ENCODE data around the gene MED12L.
"Not testable (repeated sequence)": the region's sequence is repeated elsewhere in the genome, so short reads cannot be mapped to it uniquely, and the experiment has no call there.

The MED12L gene

GRCh38 chr3:151384741-151385174 lies 299.3 kb downstream of the MED12L start, which contains the start of gene P2RY12:
Gene P2RY12, minus strand, starts transcription at chr3:151384753. Its CDS starts 45,908 bp downstream, at chr3:151338845.
- no peak for TF ChIP-seq CTCF (IDR thresholded peaks at IDR 0.05; ENCODE audit: low read depth, low read length)
- no peak for DNase-seq
- Histone ChIP-seq H3K27ac (no peak within 1 kb of the TSS), H3K9me3 (ENCODE audit: severe bottlenecking) (no peaks in the 10 kb centered on the region), H3K4me3 (ENCODE audit: low read depth, low read length) (no peak within 1 kb of the TSS), H3K36me3 (no peaks in the 10 kb centered on the region), H3K27me3 (ENCODE audit: insufficient read depth, low read depth, severe bottlenecking) (no peaks in the 10 kb centered on the region)

DNA sequence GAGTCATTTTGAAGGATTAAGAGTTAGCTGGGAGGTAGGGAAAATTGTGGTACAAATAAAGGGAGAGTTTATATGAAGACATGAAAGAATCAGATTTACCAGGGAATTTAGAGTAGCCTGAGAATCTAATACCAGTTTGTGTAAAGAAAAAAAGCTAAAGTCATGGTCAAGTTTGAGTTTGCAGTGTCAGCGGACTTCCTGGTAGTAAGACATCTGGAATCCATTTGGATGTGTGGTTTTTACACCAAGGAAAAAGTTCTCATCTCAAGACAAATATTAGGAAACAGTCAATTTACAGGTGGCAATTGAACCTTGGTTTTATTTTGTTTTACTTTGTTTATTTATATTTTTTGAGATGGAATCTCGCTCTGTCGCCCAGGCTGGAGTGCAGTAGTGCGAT lies 300.6 kb downstream of the MED12L start:
- Histone ChIP-seq H3K36me3 (no peaks in the 10 kb centered on the region), H3K27ac (no peak overlapping the region), H3K27me3 (ENCODE audit: insufficient read depth, low read depth, severe bottlenecking) (no peaks in the 10 kb centered on the region), H3K4me3 (ENCODE audit: low read depth, low read length) (no peak overlapping the region), H3K9me3 (ENCODE audit: severe bottlenecking) (no peaks in the 10 kb centered on the region)
- no peak for TF ChIP-seq CTCF (IDR thresholded peaks at IDR 0.05; ENCODE audit: low read depth, low read length)
- DNase-seq: no peak

GRCh38 chr3:151387432-151387831 lies 302.0 kb downstream of the MED12L start:
- Histone ChIP-seq H3K27ac (no peak overlapping the region), H3K4me3 (ENCODE audit: low read depth, low read length) (no peak overlapping the region), H3K36me3 (no peaks in the 10 kb centered on the region), H3K27me3 (ENCODE audit: insufficient read depth, low read depth, severe bottlenecking) (no peaks in the 10 kb centered on the region), H3K9me3 (ENCODE audit: severe bottlenecking) (no peaks in the 10 kb centered on the region)
- DNase-seq: no peak
- TF ChIP-seq CTCF (IDR thresholded peaks at IDR 0.05; ENCODE audit: low read depth, low read length): no peak

- Histone ChIP-seq H3K36me3 (no peaks in the 10 kb centered on the region), H3K27me3 (ENCODE audit: insufficient read depth, low read depth, severe bottlenecking) (no peaks in the 10 kb centered on the region), H3K9me3 (ENCODE audit: severe bottlenecking) (no peaks in the 10 kb centered on the region), H3K27ac (no peak overlapping the region), H3K4me3 (ENCODE audit: low read depth, low read length) (no peak overlapping the region)
- no peak for DNase-seq
- TF ChIP-seq CTCF (IDR thresholded peaks at IDR 0.05; ENCODE audit: low read depth, low read length): no peak
Observed at GRCh38 chr3:151387842-151388241, 302.4 kb downstream of the MED12L start.

DNA sequence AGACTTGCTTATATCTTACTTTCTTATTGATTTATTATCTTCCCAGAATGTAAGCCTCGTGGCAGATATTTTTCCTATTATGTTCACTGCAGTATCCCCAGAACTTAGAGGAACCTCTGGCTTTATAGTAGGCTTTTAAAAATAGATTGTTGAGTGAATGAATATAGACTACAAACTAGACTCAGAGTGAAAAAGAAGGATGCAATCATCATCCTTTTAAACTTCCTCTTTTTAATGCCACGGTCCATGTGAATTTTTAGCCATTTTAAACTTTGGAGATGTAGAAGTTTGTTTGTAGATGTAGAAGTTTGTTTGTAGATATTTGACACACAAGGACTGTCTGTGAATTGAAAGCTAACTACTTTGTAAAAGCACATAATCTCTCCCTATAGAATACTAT lies 306.3 kb downstream of the MED12L start:
- Histone ChIP-seq H3K4me3 (ENCODE audit: low read depth, low read length) (no peak overlapping the region), H3K9me3 (ENCODE audit: severe bottlenecking) (no peaks in the 10 kb centered on the region), H3K36me3 (no peaks in the 10 kb centered on the region), H3K27me3 (ENCODE audit: insufficient read depth, low read depth, severe bottlenecking) (no peaks in the 10 kb centered on the region), H3K27ac (no peak overlapping the region)
- no peak for DNase-seq
- TF ChIP-seq CTCF (IDR thresholded peaks at IDR 0.05; ENCODE audit: low read depth, low read length): no peak

DNA sequence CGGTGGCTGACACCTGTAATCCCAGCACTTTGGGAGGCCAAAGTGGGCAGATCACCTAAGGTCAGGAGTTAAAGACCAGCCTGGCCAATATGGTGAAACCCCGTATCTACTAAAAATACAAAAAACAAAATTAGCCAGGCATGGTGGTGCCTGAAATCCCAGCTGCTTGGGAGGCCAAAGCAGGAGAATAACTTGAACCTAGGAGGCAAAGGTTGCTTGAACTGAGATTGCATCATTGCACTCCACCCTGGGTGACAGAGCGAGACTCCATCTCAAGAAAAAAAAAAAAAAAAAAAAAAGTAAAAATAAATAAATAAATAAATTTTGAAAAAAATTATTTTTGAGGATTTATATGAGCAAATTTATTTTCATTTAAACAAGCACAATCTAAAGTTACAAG lies 306.7 kb downstream of the MED12L start:
- H3K4me3 ChIP-seq (ENCODE audit: low read depth, low read length); DNase-seq; H3K36me3 ChIP-seq; H3K27me3 ChIP-seq (ENCODE audit: insufficient read depth, low read depth, severe bottlenecking); H3K27ac ChIP-seq; H3K9me3 ChIP-seq (ENCODE audit: severe bottlenecking): not testable (repeated sequence)

Measured in WERI-Rb-1 (cell line).